ENCODE results near the gene EEF1AKMT4.
A peak's percentile ranks its signal among the peaks of the same experiment; 100 is the strongest.

EEF1AKMT4 gene

DNA sequence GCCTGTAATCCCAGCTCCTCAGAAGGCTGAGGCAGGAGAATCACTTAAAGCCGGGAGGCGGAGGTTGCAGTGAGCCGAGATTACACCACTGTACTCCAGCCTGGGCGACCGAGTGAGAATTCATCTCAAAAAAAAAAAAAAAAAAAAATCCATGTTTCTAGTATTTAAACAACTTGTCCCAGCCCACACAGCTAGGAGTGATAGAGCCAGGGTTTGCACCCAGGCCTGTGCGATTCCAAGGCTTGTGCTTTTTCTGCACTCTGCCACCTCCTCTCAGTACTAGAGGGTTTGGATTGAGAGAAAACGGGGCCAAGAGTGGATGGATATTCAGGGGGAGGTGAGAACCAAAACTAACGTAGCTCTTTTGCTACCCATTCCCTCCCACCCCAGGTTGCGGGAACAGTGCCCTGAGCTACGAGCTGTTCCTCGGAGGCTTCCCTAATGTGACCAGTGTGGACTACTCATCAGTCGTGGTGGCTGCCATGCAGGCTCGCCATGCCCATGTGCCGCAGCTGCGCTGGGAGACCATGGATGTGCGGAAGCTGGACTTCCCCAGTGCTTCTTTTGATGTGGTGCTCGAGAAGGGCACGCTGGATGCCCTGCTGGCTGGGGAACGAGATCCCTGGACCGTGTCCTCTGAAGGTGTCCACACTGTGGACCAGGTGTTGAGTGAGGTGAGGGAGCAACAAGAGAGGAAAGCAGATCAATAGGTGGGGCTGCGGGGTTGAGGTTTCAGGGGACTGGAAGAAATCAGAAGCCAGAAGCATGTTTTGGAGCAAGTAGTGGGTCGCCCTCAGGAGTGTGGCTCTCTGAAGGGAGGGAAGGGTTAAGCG lies 7.8 kb downstream of the EEF1AKMT4 start:
- Mint-ChIP-seq H3K27me3 (ENCODE audit: low read depth, poor library complexity) (peaks cover 76% of the 10 kb centered on the region), H3K9me3 (peaks cover 7% of the 10 kb centered on the region), H3K4me3 (no peak overlapping the region), H3K36me3 (ENCODE audit: low read depth) (peaks cover 8% of the 10 kb centered on the region), H3K4me1 (peaks cover 11% of the 10 kb centered on the region), H3K27ac (no peak overlapping the region)
- DNase-seq: no peak
- TF ChIP-seq, protein P1, sequence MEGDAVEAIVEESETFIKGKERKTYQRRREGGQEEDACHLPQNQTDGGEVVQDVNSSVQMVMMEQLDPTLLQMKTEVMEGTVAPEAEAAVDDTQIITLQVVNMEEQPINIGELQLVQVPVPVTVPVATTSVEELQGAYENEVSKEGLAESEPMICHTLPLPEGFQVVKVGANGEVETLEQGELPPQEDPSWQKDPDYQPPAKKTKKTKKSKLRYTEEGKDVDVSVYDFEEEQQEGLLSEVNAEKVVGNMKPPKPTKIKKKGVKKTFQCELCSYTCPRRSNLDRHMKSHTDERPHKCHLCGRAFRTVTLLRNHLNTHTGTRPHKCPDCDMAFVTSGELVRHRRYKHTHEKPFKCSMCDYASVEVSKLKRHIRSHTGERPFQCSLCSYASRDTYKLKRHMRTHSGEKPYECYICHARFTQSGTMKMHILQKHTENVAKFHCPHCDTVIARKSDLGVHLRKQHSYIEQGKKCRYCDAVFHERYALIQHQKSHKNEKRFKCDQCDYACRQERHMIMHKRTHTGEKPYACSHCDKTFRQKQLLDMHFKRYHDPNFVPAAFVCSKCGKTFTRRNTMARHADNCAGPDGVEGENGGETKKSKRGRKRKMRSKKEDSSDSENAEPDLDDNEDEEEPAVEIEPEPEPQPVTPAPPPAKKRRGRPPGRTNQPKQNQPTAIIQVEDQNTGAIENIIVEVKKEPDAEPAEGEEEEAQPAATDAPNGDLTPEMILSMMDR (IDR thresholded peaks at IDR 0.05): no peak

GRCh38 chr3:184258926-184259325 lies 9.5 kb downstream of the EEF1AKMT4 start:
- Mint-ChIP-seq H3K36me3 (ENCODE audit: low read depth) (peaks cover 8% of the 10 kb centered on the region), H3K27ac (no peak overlapping the region), H3K27me3 (ENCODE audit: low read depth, poor library complexity) (peaks cover 82% of the 10 kb centered on the region), H3K9me3 (peaks cover 7% of the 10 kb centered on the region), H3K4me3 (peak overlapping the region; percentile 18), H3K4me1 (peaks cover 16% of the 10 kb centered on the region)
- no peak for DNase-seq
- TF ChIP-seq, protein P1 (IDR thresholded peaks at IDR 0.05): no peak

- Mint-ChIP-seq H3K27ac (no peak overlapping the region), H3K9me3 (peaks cover 7% of the 10 kb centered on the region), H3K4me1 (peaks cover 16% of the 10 kb centered on the region), H3K4me3 (peak overlapping the region; percentile 78), H3K36me3 (ENCODE audit: low read depth) (peaks cover 8% of the 10 kb centered on the region), H3K27me3 (ENCODE audit: low read depth, poor library complexity) (peaks cover 83% of the 10 kb centered on the region)
- TF ChIP-seq, protein P1 (IDR thresholded peaks at IDR 0.05): no peak
- DNase-seq: no peak
Observed at GRCh38 chr3:184259396-184259877, 10.0 kb downstream of the EEF1AKMT4 start.

GRCh38 chr3:184259878-184260723 lies 10.6 kb downstream of the EEF1AKMT4 start:
- Mint-ChIP-seq H3K4me1 (peaks cover 16% of the 10 kb centered on the region), H3K27me3 (ENCODE audit: low read depth, poor library complexity) (peaks cover 85% of the 10 kb centered on the region), H3K27ac (no peak overlapping the region), H3K9me3 (peaks cover 7% of the 10 kb centered on the region), H3K36me3 (ENCODE audit: low read depth) (peaks cover 8% of the 10 kb centered on the region), H3K4me3 (peak overlapping the region; percentile 78)
- peak; percentile 82 for DNase-seq
- TF ChIP-seq, protein P1 (IDR thresholded peaks at IDR 0.05): no peak

- no peak for DNase-seq
- TF ChIP-seq, protein P1 (IDR thresholded peaks at IDR 0.05): no peak
- H3K9me3 Mint-ChIP-seq: peaks cover 7% of the 10 kb centered on the region
- peaks cover 8% of the 10 kb centered on the region for H3K36me3 Mint-ChIP-seq (ENCODE audit: low read depth)
- no peak overlapping the region for H3K27ac Mint-ChIP-seq
- H3K4me3 Mint-ChIP-seq: peak overlapping the region; percentile 78
- peaks cover 87% of the 10 kb centered on the region for H3K27me3 Mint-ChIP-seq (ENCODE audit: low read depth, poor library complexity)
- peaks cover 16% of the 10 kb centered on the region for H3K4me1 Mint-ChIP-seq
Observed at GRCh38 chr3:184260724-184261269, 11.3 kb downstream of the EEF1AKMT4 start.
